Activated gamma-delta T cell (primary cell): ENCODE measurements around the gene TMEM164.

ENCODE experiments used
- DNase-seq: peaks from one replicate; lab custom pipeline; 2025; lab: John Stamatoyannopoulos, UW

Gene TMEM164

GRCh38 chrX:110037178-110037577, 34.3 kb downstream of the TMEM164 start:
- no peak for DNase-seq

- no peak for DNase-seq
Observed at GRCh38 chrX:110038900-110039299, 36.0 kb downstream of the TMEM164 start.

DNA sequence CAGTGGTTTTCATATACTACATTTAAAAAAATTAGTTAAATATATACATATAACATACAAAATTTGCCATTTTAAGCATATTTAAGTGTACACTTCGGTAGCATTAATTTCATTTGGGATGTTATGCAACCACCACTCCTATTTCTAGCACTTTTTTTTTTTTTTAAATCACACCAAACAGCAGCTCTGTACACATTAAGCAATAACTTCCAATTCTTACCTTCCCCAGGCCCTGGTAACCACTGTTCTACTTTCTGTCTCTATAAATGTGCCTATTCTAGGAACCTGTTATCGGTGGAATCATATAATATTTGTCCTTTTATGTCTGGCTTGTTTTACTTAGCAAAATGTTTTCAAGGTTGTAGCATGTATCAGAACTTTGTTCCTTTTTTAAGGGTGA, 39.1 kb downstream of the TMEM164 start:
- no peak for DNase-seq

DNA sequence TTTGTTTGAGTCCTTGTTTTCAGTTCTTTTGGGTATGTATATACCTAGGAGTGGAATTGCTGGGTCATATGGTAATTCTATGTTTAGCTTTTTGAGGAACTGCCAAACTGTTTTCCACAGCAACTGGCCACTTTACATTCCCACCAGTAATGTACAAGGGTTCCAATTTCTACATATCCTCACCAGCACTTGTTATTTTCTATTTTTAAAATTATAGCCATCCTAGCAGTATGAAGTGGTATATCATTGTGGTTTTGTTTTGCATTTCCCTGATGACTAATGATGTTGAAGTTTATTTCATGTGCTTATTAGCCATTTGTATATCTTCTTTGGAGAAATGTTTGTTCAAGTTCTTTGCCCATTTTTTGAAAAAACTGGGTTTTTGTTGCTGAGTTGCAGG, 39.6 kb downstream of the TMEM164 start:
- DNase-seq = no peak

GRCh38 chrX:110043506-110043905, 40.6 kb downstream of the TMEM164 start:
- no peak for DNase-seq

- no peak for DNase-seq
Observed at GRCh38 chrX:110044346-110045249, 41.7 kb downstream of the TMEM164 start.

GRCh38 chrX:110045421-110045820, 42.5 kb downstream of the TMEM164 start:
- no peak for DNase-seq

- DNase-seq = no peak
Observed at GRCh38 chrX:110046001-110046400, 43.1 kb downstream of the TMEM164 start.

DNA sequence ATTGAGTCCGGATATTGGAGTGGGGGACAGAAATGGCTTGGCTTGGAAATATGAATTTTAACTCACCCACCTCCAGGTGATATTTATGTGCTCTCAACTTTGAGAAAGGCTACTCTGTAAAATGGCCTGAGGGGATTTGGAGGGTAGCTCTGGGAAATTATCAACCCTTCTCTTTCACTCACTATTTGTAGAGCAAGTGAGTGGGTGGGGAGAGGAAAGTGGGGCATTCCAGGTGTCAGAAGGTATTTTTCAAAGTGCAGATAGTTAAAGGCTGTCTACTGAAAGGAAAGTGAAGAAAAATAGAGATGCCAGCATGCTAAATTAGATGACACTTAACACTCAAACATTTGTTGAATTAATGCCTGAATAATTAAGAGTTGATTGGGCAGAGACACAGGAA, 44.1 kb downstream of the TMEM164 start:
- no peak for DNase-seq

GRCh38 chrX:110049096-110049495, 46.2 kb downstream of the TMEM164 start:
- DNase-seq = no peak

DNA sequence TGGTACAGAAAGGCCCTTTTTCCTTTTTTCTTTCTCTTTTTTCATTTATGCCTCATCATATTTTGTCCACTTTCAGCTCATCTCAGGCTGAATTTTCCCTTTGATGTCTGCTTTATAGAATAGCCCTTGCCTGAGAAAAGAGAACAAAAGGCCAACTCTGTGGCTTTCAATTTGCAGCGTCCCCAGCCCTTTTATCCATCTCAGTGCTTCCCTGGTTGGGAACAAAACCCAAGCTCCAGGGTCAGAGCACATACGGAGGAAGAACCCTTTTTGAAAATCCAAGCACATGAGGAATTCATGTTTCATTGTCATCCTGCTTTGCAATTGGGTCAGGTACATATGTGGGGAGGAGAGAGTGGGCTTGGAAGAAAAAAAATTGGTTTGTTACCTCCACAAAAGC, 47.5 kb downstream of the TMEM164 start:
- DNase-seq = no peak

GRCh38 chrX:110050901-110051300, 48.0 kb downstream of the TMEM164 start:
- DNase-seq = no peak

GRCh38 chrX:110051559-110051958, 48.6 kb downstream of the TMEM164 start:
- no peak for DNase-seq

GRCh38 chrX:110052303-110052702, 49.4 kb downstream of the TMEM164 start:
- no peak for DNase-seq

DNA sequence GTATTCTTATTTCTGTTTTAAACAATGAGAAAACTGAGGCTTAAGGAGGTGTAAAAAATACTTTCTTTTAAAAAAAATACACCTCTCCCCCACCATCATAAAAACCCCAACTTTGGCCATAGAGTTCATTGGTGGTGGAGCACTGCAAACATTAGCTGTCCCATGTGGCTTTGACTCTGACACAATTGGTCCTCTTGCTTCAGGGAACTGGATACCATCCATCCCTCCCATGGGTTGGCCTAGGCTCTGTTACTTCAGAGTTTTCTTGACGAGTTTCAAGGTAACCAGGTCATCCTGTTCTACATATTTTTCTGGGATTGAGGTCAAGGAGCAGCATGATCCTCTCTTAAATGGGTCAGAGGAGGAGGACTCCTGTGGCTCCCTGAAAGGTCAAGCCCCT, 50.5 kb downstream of the TMEM164 start:
- no peak for DNase-seq

DNA sequence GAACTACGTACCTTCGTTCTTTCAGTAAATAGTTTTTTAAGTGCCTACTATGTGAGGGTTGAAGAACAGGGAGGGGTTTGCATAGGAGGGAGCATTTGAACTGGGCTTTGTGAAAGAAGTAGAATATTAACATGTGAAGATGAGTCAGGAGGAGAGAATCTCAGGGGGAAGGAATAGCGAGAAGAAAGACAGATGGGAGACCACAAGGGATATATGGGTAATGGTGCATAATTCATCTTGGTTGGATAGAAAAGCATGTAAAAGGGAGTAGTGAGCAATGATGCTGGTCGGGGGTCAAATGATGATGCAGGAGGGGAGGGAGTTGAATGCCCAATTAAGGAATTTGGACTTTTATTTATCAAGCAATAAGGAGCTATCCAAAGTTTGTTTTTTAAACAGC, 52.7 kb downstream of the TMEM164 start:
- no peak for DNase-seq

- no peak for DNase-seq
Observed at GRCh38 chrX:110056419-110056818, 53.5 kb downstream of the TMEM164 start.

DNA sequence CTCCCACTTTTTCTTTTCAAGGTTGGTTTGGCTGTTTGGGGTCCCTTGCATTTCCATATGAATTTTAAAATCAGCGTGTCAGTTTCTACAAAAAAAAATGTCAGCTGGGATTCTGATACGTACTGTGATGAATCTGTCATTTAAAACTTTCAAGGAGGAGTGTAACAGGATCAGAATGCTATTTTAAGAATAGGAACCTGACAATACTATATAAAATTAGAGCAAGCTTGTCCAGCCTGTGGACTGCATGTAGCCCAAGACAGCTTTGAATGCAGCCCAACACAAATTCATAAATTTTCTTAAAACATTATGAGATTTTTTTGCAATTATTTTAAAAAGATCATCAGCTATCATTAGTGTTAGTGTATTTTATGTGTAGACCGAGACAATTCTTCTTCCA, 56.5 kb downstream of the TMEM164 start:
- no peak for DNase-seq

DNA sequence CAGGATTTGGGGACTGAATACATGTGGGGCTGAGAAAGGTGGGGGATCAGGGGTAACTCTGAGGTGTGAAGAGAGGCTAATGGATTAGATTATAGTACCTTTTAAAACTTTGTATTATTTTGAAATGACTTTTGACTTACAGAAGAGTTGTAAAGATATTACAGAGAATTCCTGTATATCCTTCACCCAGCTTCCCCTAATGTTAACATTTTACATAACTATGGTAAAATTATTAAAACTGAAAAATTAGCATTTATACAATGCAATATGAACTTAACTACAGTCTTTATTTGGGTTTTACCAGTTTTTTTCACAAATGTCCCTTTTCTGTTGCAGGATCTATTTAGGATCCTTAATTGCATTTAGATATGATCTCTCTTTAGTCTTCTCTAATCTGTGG, 57.4 kb downstream of the TMEM164 start:
- no peak for DNase-seq

- no peak for DNase-seq
Observed at GRCh38 chrX:110060846-110061537, 58.1 kb downstream of the TMEM164 start.

- no peak for DNase-seq
Observed at GRCh38 chrX:110062919-110063318, 60.0 kb downstream of the TMEM164 start.

DNA sequence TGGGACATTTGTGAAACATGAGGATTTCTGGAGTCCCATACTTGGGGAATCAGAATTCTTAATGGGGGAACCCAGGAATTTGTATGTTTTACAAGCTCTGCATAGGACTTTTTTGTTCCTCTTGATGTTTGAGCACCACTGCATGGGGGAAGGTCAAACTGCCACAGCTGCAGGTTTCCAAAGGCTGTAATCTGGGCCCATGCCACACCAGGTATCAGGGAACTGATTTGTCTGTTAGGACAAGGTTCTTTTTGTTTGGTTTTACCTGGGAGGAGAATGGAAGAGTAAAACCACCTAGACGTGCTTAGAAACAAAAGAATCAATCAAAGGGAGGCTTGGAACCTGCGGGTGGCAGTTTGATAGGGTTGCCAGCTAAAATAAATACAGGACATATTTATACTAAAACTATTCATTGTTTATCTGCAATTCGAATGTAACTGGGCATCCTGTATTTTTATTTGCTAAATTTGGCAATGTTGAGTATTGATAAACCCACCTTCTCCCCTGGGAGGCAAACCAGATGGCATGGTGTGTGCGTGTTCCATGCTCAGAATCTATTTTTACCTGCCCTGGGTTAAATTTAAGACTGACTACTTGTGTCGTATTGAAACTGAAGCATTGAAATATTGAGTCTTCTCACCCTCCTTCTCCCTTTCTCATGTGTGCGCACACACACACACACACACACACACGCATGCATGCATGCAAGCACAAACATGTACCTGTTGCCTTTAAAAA, 63.7 kb downstream of the TMEM164 start:
- DNase-seq = no peak

DNA sequence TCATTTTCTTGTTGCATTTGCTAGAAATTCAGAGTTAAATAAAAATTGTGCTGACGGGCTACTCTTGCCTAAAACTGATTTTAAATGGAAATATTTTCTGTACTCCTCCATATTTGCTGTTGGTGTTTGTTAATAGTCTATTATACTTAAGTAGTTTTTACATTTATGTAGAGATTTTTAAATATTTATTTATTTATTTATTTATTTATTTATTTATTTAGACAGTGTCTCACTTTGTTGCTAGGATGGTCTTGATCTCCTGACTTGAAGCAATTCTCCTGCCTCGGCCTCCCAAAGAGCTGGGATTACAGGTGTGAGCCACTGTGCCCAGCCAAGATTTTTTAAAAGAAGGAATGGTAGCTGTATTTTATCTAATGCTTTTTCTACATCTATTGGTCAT, 68.1 kb downstream of the TMEM164 start:
- DNase-seq = no peak
